Non-pigmented ciliary epithelial cell (primary cell): ENCODE data around the gene SMAD4.
"Not testable (repeated sequence)": the region's sequence is repeated elsewhere in the genome, so short reads cannot be mapped to it uniquely, and the experiment has no call there.

Experiments used
- DNase-seq: peaks from one replicate; pipeline ENCODE4 v3.0.0-alpha.2; 2010; ENCODE audit warnings: low read depth

The SMAD4 gene

GRCh38 chr18:51111633-51112355 is 81.8 kb downstream of the SMAD4 start:
- DNase-seq = not testable (repeated sequence)

GRCh38 chr18:51116996-51117395 is 87.0 kb downstream of the SMAD4 start:
- not testable (repeated sequence) for DNase-seq

DNA sequence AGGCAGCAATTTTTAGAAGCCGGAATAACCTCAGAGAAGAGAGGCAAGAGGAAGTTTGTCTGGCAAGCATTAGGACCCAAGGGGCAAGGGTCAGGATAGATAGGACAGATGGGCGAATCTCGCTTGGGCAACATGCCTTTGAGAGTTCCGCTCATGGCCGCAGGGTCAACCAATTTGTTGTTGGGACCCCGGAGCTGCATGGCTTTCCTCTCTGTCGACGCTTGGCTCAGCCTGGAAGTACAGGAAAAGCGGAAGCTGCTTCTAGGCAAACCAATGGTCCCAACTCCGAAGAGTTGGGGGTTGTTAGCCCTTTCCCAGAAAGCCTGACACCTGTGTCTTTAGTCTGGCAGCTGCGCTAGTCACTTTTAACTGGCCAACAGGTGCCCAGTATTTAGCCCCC is 89.5 kb downstream of the SMAD4 start:
- DNase-seq = not testable (repeated sequence)

- DNase-seq = not testable (repeated sequence)
Observed at GRCh38 chr18:51119976-51120375, 90.0 kb downstream of the SMAD4 start.

DNA sequence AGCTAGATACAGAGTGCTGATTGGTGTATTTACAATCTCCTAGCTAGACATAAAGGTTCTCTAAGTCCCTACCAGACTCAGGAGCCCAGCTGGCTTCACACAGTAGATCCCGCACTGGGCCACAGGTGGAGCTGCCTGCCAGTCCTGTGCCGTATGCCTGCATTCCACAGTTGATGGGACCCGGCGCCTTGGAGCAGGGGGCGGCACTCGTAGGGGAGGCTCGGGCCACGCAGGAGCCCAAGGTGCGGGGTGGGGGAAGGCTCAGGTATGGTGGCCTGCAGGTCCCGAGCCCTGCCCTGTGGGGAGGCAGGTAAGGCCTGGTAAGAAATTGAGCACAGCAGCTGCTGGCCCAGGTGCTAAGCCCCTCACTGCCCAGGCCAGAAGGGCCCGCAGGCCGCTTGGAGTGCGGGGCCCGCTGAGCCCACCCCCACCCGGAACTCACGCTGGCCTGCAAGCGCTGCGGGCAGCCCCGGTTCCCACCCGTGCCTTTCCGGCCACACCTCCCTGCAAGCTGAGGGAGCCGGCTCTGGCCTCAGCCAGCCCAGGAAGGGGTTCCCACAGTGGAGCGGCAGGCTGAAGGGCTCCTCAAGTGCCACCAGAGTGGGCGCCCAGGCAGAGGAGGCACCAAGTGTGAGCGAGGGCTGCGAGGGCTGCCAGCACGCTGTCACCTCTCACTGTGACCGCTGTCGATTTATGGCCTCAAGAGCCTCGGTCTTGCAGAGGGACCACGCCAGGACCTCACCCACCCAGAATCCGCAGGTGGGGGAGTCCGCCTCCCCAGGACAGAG is 91.0 kb downstream of the SMAD4 start:
- DNase-seq = no peak

DNA sequence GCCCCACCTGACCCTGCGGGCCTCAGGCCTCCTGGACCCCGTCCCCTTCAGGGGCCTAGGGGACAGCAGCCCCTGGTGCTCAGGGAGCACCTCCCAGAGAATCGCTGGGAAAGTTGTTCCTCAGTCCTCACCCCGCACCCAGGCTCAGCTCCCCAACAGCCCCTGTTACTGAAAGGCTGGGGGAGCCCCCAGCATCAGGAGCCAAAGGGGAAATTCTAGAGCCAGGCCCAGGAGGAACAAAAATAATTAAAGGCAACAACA is 91.5 kb downstream of the SMAD4 start:
- DNase-seq = no peak

- DNase-seq = no peak
Observed at GRCh38 chr18:51122266-51123045, 92.4 kb downstream of the SMAD4 start.

DNA sequence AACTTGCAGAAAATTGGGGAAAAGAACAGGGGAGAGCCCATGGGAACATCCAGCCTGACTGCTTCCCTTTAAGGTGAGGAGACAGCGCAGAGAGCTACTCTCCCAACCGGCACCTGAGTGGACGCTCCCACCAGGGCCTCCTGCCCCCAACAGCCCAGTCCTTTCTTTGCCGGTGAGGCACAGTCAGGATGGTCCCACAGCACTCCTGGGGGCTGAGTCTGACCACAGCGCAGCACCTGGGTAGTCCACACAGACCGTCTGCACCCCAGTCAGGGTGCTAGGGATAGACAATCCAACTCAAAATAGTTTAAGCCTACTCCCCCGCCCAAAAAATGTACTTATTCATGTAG is 93.0 kb downstream of the SMAD4 start:
- DNase-seq = no peak

DNA sequence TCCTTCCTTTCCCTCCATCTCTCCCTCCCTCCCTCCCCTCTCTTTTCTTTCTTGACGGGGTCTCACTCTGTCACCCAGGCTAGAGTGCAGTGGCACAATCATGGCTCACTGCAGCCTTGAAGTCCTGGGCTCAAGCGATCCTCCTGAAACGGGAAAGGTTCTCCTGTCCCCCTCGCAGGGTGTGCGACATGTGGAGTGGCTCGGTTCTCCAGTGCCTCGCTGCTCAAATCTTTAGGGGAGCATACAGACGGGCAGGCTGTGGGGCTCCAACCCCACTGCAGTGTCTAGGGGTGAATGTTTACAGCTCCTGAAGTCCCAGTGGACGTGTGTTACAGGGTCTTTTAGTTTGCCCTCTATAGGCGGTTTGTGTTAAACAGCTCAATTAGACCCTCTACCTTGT is 93.5 kb downstream of the SMAD4 start:
- no peak for DNase-seq

- DNase-seq = no peak
Observed at GRCh38 chr18:51123936-51124486, 94.0 kb downstream of the SMAD4 start.

DNA sequence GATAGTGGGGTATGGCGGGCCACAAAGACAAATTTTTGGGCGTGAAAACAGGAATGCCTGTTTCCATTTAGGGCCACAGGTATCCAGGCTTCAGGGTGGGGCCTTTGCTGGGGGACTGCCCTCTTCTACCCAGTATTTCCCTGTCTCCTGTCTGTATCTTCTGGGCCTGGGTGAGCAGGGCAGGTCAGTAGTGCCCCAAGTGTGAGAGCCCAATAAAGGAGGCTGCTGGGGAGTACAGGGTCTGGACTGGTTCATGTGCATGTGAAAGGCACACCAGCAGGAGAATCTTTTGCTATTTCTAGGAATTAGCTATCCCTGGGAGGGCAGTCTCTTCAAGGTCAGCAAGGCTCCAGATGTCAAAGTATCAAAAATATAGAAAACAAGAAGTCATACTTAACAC is 96.0 kb downstream of the SMAD4 start:
- DNase-seq = no peak

DNA sequence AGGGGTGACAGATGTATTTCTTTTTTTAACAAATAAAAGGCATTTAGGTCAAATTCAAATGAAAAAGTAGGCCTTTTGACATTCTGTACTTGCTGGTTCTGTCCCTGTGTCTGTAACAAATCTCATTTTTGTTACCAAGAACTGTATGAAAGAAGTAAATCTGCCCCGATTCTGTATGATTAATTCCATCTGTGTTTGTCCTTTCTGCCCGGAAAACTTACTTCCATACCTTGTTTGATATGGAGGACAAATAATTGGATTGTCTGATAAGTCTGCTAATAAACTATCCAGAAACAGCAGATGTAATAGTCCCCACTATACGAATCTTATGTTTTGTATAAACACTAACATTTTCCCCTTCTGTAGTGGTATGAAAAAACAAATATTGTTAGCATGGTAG is 97.7 kb downstream of the SMAD4 start:
- DNase-seq = no peak

GRCh38 chr18:51128533-51128932 is 98.5 kb downstream of the SMAD4 start:
- DNase-seq = no peak

DNA sequence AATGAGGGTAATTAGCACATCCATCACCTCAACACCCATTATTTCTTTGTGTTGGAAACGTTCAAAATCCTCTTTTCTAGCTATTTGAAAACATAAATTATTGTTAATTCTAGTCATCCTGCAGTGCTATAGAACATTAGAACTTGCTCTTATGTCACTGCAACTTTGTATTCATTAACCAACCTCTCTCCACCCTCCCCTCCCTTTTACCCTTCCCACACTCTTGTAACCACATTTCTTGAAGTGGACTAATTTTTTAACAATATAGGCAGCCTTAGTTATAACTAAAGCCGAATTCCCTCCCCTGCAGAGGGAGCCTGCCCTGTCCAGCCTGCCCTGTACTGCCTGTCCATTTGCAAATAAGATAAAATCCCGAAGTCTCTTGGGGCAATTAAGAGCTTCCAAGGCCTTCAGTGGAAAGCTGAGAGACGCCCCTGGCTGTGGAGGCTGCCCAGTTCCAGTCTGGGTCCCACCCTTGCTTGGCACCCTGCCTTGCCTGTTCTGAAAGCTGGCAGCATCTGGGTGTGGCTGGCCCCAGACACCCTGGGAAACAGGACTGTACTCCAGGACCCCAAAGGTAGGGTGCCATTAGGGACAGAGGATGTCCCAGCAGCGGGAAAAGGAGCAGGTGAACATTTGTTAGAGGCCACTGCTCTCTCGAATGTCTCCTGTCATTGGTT is 102.4 kb downstream of the SMAD4 start:
- DNase-seq = no peak

GRCh38 chr18:51133580-51134160 is 103.7 kb downstream of the SMAD4 start:
- no peak for DNase-seq
